GM10266 (cell line): ENCODE results near the gene ALG14.

ENCODE experiments used
- DNase-seq: peaks from one replicate; pipeline ENCODE4 v3.0.0; 2012; ENCODE audit errors: extremely low spot score
- CTCF ChIP-seq: IDR thresholded peaks from 2 replicates; pipeline ENCODE4 v1.5.1; 2012; ENCODE audit warnings: mild to moderate bottlenecking, low read depth; ENCODE audit not compliant: control insufficient read depth, insufficient read depth; ENCODE audit errors: missing control alignments

The ALG14 gene

GRCh38 chr1:94937820-94938219 is 134.9 kb downstream of the ALG14 start:
- no peak for DNase-seq
- TF ChIP-seq CTCF, result no peak

GRCh38 chr1:94936861-94937620 is 135.7 kb downstream of the ALG14 start:
- no peak for DNase-seq
- TF ChIP-seq CTCF, result no peak

GRCh38 chr1:94935476-94935875 is 137.3 kb downstream of the ALG14 start:
- no peak for TF ChIP-seq CTCF
- DNase-seq, result no peak

- no peak for TF ChIP-seq CTCF
- no peak for DNase-seq
Observed at GRCh38 chr1:94935034-94935433, 137.7 kb downstream of the ALG14 start.

- no peak for DNase-seq
- no peak for TF ChIP-seq CTCF
Observed at GRCh38 chr1:94934551-94934950, 138.2 kb downstream of the ALG14 start.

GRCh38 chr1:94931254-94931841 is 141.4 kb downstream of the ALG14 start:
- no peak for TF ChIP-seq CTCF
- no peak for DNase-seq
